HEK293T (cell line): ENCODE measurements around the gene CFAP97D2.

Source experiments
- BHLHE40 ChIP-seq: fragments of 450-650 bp; IDR thresholded peaks from 2 replicates; pipeline ENCODE4 v1.6.1; 2016; ENCODE audit warnings: mild to moderate bottlenecking, moderate library complexity, borderline replicate concordance
- ELF4 ChIP-seq: fragments of 450-650 bp; IDR thresholded peaks from 2 replicates; pipeline ENCODE4 v1.6.1; 2017; ENCODE audit warnings: antibody characterized with exemption
- FOXA1 ChIP-seq: fragments of 450-650 bp; IDR thresholded peaks from 2 replicates; pipeline ENCODE4 v1.6.1; 2016; ENCODE audit warnings: mild to moderate bottlenecking
- FOXK2 ChIP-seq: fragments of 450-650 bp; IDR thresholded peaks from 2 replicates; pipeline ENCODE4 v1.6.1; 2016; ENCODE audit warnings: mild to moderate bottlenecking
- FOXM1 ChIP-seq: fragments of 450-650 bp; IDR thresholded peaks from 2 replicates; pipeline ENCODE4 v1.6.1; 2017; ENCODE audit warnings: mild to moderate bottlenecking, borderline replicate concordance
- L3MBTL2 ChIP-seq: fragments of 450-650 bp; conservative IDR thresholded peaks from 2 replicates; pipeline ENCODE4 v1.6.1; 2016; ENCODE audit warnings: mild to moderate bottlenecking
- LEF1 ChIP-seq: fragments of 450-650 bp; IDR thresholded peaks from 2 replicates; pipeline ENCODE4 v1.6.1; 2017; ENCODE audit warnings: mild to moderate bottlenecking, borderline replicate concordance
- NFRKB ChIP-seq: fragments of 450-650 bp; IDR thresholded peaks from 2 replicates; pipeline ENCODE4 v1.6.1; 2016; ENCODE audit warnings: mild to moderate bottlenecking, moderate library complexity
- SP1 ChIP-seq: fragments of 450-650 bp; IDR thresholded peaks from 2 replicates; pipeline ENCODE4 v1.6.1; 2017
- SUZ12 ChIP-seq: fragments of 450-650 bp; IDR thresholded peaks from 2 replicates; pipeline ENCODE4 v1.6.1; 2016; ENCODE audit warnings: mild to moderate bottlenecking
- ZNF384 ChIP-seq: fragments of 450-650 bp; IDR thresholded peaks from 2 replicates; pipeline ENCODE4 v1.6.1; 2016
- TF ChIP-seq, protein P1 (sequence below): fragments of 450-650 bp; IDR thresholded peaks from 2 replicates; pipeline ENCODE4 v1.6.1; 2016

DNA sequence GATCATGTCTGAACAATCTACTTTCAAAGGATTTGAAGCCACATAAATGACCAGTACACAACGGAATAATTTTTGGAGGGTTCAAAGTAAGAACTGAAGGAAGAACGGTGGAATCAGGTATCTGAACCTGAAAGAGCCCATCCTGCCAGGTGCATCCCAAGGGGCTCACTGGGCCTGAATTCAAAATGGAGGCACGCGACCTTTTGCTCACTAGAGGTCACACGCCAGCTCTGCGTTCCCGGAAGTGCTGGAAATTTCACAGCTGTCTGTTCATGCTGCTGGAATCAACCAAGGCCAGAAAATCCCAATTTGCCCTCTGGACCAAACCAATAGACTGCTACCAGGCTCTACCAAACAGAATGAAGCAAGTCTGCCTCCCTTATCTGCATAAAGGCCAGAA, 42.5 kb upstream of the CFAP97D2 start:
- TF ChIP-seq FOXM1: no peak
- TF ChIP-seq ELF4: no peak
- no peak for TF ChIP-seq SP1
- TF ChIP-seq BHLHE40: no peak
- TF ChIP-seq, protein P1, sequence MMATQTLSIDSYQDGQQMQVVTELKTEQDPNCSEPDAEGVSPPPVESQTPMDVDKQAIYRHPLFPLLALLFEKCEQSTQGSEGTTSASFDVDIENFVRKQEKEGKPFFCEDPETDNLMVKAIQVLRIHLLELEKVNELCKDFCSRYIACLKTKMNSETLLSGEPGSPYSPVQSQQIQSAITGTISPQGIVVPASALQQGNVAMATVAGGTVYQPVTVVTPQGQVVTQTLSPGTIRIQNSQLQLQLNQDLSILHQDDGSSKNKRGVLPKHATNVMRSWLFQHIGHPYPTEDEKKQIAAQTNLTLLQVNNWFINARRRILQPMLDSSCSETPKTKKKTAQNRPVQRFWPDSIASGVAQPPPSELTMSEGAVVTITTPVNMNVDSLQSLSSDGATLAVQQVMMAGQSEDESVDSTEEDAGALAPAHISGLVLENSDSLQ: no peak
- no peak for TF ChIP-seq ZNF384
- no peak for TF ChIP-seq LEF1
- TF ChIP-seq SUZ12: no peak
- no peak for TF ChIP-seq NFRKB
- no peak for TF ChIP-seq FOXA1
- no peak for TF ChIP-seq FOXK2
- TF ChIP-seq L3MBTL2: no peak
